ENCODE results near the gene PRAMEF14.
A peak's percentile ranks its signal among the peaks of the same experiment; 100 is the strongest.
"Not testable (repeated sequence)": the region's sequence is repeated elsewhere in the genome, so short reads cannot be mapped to it uniquely, and the experiment has no call there.

PRAMEF14 gene, protein sequence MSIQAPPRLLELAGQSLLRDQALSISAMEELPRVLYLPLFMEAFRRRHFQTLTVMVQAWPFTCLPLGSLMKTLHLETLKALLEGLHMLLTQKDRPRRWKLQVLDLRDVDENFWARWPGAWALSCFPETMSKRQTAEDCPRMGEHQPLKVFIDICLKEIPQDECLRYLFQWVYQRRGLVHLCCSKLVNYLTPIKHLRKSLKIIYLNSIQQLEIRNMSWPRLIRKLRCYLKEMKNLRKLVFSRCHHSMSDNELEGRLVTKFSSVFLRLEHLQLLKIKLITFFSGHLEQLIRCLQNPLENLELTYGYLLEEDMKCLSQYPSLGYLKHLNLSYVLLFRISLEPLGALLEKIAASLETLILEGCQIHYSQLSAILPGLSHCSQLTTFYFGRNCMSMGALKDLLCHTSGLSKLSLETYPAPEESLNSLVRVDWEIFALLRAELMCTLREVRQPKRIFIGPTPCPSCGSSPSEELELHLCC

DNA sequence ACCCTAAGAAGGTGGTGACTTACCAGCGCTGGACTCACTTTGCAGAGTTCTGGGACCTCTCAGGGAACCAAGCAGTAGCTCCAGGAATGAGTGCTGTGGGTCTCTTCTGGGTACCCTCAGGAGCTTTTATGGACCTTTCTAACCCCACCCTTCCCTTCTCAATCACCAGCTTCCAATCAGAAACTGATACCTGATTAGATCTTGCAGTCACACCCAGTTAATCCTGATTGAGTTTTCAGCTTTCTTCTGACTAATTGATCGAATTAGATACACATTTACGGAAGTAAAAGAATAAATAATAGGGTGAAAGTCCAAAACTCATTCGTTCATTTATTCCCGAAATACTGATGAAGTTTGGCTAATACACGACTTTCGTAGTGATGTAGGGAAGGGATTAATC, at the start of gene PRAMEF14:
PRAMEF14 (minus strand) TSS at position 101 of the 400 bp plus-strand sequence. CDS start 1,820 bp downstream, outside the sequence.
- not testable (repeated sequence) for DNase-seq

- DNase-seq: not testable (repeated sequence)
Observed at GRCh38 chr1:13395311-13395710, 48.4 kb upstream of the PRAMEF14 start.

DNA sequence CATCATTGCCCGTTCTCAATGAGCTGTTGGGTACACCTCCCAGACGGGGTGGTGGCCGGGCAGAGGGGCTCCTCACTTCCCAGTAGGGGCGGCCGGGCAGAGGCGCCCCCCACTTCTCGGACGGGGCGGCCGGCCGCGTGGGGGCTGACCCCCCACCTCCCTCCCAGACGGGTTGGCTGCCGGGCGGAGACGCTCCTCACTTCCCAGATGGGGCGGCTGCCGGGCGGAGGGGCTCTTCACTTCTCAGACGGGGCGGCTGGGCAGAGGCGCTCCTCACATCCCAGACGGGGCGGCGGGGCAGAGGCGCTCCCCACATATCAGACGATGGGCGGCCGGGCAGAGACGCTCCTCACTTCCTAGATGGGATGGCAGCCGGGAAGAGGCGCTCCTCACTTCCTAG, 47.8 kb upstream of the PRAMEF14 start:
- not testable (repeated sequence) for DNase-seq

GRCh38 chr1:13393004-13393403, 46.1 kb upstream of the PRAMEF14 start:
- not testable (repeated sequence) for DNase-seq

DNA sequence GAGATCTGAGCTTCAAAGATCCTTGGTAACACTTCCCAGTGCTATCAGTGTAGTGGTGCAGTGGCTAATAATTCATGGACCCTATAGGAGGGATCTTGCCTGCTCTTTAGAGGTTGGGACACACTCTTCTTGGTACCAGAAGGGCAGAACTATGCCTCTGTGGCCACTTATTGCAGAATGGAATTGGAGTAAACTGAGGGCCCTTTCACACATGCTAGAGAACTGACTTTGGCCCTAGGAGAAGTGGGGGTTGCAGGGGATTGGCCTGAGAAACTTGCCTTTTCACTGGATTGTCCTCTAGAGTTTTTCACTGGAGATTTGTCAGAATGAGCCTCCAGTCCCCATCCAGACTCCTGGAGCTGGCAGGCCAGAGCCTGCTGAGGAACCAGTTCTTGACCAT, 42.4 kb upstream of the PRAMEF14 start, which contains the start of gene PRAMEF17:
PRAMEF17 (plus strand) TSS at position 301 of the 400 bp plus-strand sequence; CDS start at position 327, 26 bp downstream.
- DNase-seq: not testable (repeated sequence)

DNA sequence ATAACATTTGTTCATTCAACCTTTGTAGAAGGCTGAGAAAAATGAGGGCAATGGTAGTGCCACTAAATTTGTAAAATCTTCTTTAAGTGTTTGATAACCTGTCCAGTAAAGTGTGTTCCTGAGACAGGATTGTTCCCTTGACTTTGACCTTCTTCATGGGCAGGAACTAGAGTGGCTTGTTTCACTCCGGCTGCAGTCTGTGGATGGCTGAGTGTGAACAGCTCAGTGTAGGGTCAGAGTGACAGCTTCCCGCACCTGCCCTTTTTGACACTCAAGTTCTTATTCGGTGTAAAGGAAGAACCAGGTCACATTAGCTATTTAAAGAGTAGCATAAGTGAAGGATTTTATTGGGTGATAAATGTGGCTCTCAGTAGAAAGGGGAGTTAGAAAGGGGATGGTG, 33.4 kb upstream of the PRAMEF14 start:
- not testable (repeated sequence) for DNase-seq

DNA sequence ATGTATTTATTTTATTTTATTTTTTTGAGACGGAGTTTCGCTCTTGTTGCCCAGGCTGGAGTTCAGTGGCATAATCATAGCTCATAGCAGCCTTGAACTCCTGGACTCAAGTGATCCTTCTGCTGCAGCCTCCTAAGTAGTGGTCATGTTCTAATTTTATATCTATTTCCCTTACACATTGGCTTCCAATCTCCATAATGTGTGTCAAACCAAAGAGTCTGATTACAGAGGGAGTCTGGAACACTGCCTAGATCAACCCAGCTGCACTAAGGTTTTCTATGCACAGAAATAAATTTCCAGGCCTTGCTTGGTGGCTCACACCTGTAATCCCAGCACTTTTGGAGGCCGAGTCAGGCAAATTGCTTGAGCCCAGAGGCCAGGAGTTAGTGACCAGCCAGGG, 32.0 kb upstream of the PRAMEF14 start:
- not testable (repeated sequence) for DNase-seq

- DNase-seq: peak in 1 of 56 donors; percentile 46
Observed at GRCh38 chr1:13368544-13368943, 21.6 kb upstream of the PRAMEF14 start.

- DNase-seq: not testable (repeated sequence)
Observed at GRCh38 chr1:13366536-13366935, 19.6 kb upstream of the PRAMEF14 start.

- DNase-seq: not testable (repeated sequence)
Observed at GRCh38 chr1:13364928-13365327, 18.0 kb upstream of the PRAMEF14 start.

GRCh38 chr1:13362364-13362763, 15.4 kb upstream of the PRAMEF14 start:
- not testable (repeated sequence) for DNase-seq

DNA sequence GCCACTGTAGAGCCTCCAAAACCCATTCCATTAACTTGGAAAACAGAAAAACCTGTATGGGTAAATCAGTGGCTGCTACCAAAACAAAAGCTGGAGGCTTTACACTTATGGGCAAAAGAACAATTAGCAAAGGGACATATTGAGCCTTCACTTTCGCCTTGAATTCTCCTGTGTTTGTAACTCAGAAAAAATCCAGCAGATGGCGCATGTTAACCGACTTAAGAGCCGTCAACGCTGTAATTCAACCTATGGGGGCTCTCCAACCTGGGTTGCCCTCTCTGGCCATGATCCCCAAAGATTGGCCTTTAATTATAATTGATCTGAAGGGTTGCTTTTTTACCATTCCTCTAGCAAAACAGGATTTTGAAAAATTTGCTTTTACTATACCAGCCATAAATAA, 9.8 kb upstream of the PRAMEF14 start:
- DNase-seq: peak in 8 of 56 donors; percentile 1 to 54 (median 6)

GRCh38 chr1:13354475-13354874, 7.5 kb upstream of the PRAMEF14 start:
- not testable (repeated sequence) for DNase-seq

DNA sequence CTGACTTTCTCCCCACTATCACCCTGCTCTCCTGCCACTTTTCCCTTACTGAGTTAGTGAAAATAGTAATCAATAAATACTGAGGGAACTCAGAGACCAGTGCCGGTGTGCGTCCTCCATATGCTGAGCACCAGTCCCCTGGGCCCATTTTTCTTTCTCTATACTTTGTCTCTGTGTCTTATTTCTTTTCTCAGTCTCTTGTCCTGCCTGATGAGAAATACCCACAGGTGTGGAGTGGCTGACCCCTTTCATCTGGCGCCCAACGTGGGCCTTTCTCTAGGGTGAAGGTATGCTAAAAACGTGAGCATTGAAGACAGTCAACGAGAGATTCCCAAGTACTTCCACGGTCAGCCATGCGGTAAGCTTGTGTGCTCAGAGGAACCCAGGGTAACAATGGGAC, 6.5 kb upstream of the PRAMEF14 start:
- not testable (repeated sequence) for DNase-seq

GRCh38 chr1:13342496-13342895, 4.4 kb downstream of the PRAMEF14 start:
- not testable (repeated sequence) for DNase-seq

GRCh38 chr1:13315281-13315680, 31.7 kb downstream of the PRAMEF14 start, which contains the start of gene PRAMEF15:
Gene PRAMEF15 (plus strand): TSS chr1:13315581. CDS start chr1:13318408, 2,827 bp downstream.
- DNase-seq: not testable (repeated sequence)

DNA sequence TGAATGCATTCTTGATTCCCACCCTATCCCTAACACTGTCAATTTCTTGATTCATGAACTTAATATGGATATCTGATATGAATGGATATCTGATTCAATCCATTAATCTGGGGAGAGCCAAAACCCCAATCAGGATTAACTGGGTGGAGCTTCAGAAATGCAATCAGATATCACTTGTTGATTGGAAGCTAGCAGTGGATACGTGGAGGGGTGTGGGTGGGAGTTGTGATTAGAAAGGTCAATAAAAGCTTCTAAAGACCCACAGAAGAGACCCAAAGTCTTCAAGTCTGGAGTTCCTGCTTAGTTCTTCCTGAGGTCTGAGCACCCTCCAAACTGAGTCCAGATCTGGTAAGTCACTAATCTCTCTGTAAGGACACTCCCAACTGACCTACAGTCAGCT, 43.7 kb downstream of the PRAMEF14 start, which contains the start of gene PRAMEF33:
PRAMEF33 (plus strand) TSS at position 301 of the 400 bp plus-strand sequence. CDS start 2,416 bp downstream, outside the sequence.
- not testable (repeated sequence) for DNase-seq

DNA sequence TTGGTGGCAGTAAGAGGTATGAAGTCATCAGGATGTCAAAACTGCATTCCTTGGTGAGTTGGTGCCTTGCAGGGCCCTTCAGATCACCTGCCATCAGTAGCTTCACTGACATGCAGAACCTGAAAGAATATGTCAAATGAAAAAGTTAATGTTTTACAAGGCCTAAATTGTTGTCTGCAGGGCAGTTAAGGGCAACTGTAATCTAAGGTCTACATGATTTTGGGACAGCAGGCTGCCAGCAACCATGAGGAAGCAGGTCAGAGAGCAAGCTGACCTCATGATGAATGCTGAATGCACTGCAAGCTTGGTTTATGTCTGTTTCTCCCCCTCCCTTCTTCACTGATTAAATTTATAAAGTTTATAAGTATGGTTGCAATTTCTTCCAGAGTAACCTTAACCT, 44.7 kb downstream of the PRAMEF14 start:
- not testable (repeated sequence) for DNase-seq

DNA sequence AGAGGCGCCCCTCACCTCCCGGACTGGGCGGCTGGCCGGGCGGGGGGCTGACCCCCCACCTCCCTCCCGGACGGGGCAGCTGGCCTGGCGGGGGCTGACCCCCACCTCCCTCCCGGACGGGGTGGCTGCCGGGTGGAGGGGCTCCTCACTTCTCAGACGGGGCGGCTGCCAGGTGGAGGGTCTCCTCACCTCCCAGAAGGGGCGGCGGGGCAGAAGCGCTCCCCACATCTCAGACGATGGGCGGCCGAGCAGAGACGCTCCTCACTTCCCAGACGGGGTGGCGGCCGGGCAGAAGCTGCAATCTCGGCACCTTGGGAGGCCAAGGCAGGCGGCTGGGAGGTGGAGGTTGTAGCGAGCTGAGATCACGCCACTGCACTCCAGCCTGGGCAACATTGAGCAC, 48.2 kb downstream of the PRAMEF14 start:
- DNase-seq: not testable (repeated sequence)

DNA sequence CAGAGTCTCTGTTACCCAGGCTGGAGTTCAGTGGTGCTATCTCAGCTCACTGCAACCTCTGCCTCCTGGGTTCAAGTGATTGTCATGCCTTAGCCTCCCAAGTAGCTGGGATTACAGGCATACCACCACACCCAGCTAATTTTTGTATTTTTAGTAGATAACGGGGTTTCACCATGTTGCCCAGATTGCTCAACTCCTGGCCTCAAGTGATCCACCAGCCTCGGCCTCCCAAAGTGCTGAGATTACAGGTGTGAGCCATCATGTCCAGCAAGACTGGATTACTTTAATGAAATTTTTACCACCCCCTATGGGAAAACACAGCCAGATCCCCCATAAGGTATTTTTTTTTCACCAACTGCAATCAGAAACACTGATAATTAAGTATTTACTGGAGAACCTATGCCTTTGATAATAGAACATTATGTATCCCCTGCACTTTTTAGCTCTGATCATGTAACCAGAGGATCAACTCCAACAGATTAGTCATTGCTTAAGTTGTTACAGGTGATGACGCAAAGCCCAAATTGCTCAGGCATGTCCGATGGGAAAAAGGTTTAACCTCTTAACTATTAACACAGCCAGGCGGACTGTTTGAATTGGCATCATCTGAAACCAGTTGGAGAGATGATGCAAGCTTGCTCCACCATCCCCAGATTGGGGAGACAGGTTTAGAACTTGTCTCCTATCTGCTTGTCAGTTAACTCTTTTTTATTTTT, 49.6 kb downstream of the PRAMEF14 start:
- not testable (repeated sequence) for DNase-seq

Data from amygdala (tissue), 56 donors.